NCI-H2029 (cell line): Measurements from ENCODE around the gene ADORA2B.
"Not testable (repeated sequence)": the region's sequence is repeated elsewhere in the genome, so short reads cannot be mapped to it uniquely, and the experiment has no call there.

ENCODE experiments used
- DNase-seq: peaks from one replicate; lab custom pipeline; 2025; lab: John Stamatoyannopoulos, UW

ADORA2B gene

GRCh38 chr17:15922586-15922985 lies 22.3 kb upstream of the ADORA2B start:
- no peak for DNase-seq

GRCh38 chr17:15926039-15926740 lies 18.7 kb upstream of the ADORA2B start:
- DNase-seq, result no peak

GRCh38 chr17:15928286-15928785 lies 16.6 kb upstream of the ADORA2B start:
- DNase-seq, result no peak

- DNase-seq, result no peak
Observed at GRCh38 chr17:15929941-15930340, 15.0 kb upstream of the ADORA2B start.

- DNase-seq, result no peak
Observed at GRCh38 chr17:15930426-15930825, 14.5 kb upstream of the ADORA2B start.

GRCh38 chr17:15931394-15931793 lies 13.5 kb upstream of the ADORA2B start:
- no peak for DNase-seq

- no peak for DNase-seq
Observed at GRCh38 chr17:15934866-15935265, 10.1 kb upstream of the ADORA2B start.

GRCh38 chr17:15935891-15936290 lies 9.0 kb upstream of the ADORA2B start:
- no peak for DNase-seq

GRCh38 chr17:15936481-15936880 lies 8.4 kb upstream of the ADORA2B start:
- not testable (repeated sequence) for DNase-seq

GRCh38 chr17:15941781-15942180 lies 3.1 kb upstream of the ADORA2B start:
- no peak for DNase-seq

GRCh38 chr17:15942207-15942833 lies 2.6 kb upstream of the ADORA2B start:
- DNase-seq, result no peak

- no peak for DNase-seq
Observed at GRCh38 chr17:15943971-15944758, 765 bp upstream of the ADORA2B start.

GRCh38 chr17:15945527-15946191 lies 729 bp downstream of the ADORA2B start:
- DNase-seq, result no peak

GRCh38 chr17:15946611-15947120 lies 1.7 kb downstream of the ADORA2B start:
- DNase-seq, result no peak

- no peak for DNase-seq
Observed at GRCh38 chr17:15947271-15947670, 2.3 kb downstream of the ADORA2B start.

GRCh38 chr17:15947976-15948752 lies 3.2 kb downstream of the ADORA2B start:
- DNase-seq, result no peak

- DNase-seq, result no peak
Observed at GRCh38 chr17:15951368-15952047, 6.6 kb downstream of the ADORA2B start.

GRCh38 chr17:15952048-15952532 lies 7.2 kb downstream of the ADORA2B start:
- DNase-seq, result no peak

- no peak for DNase-seq
Observed at GRCh38 chr17:15952916-15953790, 8.2 kb downstream of the ADORA2B start.
